HUDEP-2 (cell line): ENCODE data around the gene CNIH4.
"Not testable (repeated sequence)": the region's sequence is repeated elsewhere in the genome, so short reads cannot be mapped to it uniquely, and the experiment has no call there.

Source experiments
- DNase-seq, 76 experiments: peaks; one replicate each; lab custom pipeline; 2025; ENCODE audit not compliant: unreplicated experiment in 76 of 76; lab: John Stamatoyannopoulos, UW

CNIH4 gene

DNA sequence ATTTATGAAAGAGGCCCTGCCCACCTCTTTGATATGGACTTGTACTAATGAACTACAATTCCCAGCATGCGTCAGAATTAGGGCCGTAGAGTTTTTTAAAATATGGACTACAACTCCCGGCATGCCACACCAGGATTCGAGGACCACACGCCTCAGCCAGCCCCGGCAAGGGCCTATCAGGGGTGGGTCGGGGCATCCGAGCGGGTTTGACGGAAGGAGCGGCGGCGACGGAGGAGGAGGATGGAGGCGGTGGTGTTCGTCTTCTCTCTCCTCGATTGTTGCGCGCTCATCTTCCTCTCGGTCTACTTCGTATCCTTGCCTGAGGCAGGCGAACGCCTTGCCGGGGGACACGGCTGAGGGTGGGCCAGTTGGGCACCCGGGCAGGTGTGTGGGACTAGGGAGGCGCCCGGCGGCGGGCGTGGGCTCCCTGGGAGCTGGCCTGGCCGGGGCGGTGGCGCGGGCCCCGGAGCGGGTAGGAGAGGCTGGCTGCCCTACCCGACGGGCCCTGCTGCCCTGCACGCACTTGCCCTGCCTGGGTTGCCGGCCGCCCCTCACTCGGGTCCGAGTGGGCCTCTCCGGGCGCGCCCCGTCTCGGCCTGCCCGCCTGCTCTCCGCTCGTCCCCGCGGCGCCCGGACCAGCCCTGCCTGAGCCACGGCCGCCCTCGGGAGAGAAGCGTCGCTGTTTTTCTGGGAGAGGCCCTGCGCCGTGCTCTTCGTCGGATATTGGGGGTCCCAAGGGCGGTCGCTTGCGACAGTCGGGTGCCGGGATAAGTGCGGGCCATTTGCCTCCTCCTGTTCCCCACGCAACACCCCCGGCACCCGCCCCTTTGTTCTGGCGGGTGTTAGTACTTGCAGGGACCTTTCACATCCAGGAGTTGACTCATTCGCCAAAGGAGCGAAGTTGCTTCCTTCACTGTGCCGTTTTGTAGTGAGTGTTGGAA lies at the start of gene CNIH4:
TSS of gene CNIH4 (plus strand) at position 195 of the 941 bp plus-strand sequence. CDS start at position 241, 46 bp downstream.
- peak in 75 of 76 experiments; percentile 33 to 94 (median 80) for DNase-seq

DNA sequence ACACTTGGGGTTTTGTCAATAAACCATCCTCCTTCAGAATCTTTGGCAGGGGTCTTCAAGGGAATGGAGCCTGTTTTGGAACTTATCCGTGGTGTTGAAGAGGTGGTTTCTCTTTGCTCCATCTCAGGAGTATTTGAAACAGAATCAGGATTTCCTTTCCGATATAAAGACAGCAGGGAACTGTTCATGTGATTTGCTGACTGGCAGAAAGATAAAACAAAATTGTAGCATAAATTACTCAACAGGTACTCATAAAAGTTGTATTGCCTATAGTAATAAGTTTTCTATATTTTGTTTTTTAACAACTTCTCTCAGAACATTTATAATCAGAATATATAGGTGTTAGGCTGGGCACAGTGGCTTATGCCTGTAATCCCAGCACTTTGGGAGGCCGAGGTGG lies 48.6 kb upstream of the CNIH4 start:
- DNase-seq = no peak

DNA sequence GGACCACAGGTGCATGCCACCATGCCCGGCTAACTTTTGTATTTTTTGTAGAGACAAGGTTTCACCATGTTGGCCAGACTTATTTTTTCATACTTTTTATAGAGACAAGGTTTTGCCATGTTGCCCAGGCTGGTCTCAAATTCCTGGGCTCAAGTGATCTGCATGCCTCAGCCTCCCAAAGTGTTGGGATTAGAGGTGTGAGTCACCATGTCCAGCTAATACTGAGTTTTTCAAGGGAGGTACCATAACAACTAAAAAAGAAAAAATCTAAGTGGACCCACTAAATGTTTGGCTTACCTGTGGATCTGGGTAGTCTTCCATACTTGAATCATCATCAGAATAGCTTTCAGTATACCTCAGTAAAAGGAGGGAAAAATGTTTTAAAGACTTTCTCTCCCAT lies 45.2 kb upstream of the CNIH4 start:
- DNase-seq = not testable (repeated sequence)

GRCh38 chr1:224312025-224312424 lies 44.7 kb upstream of the CNIH4 start:
- DNase-seq = no peak

GRCh38 chr1:224317383-224318045 lies 39.2 kb upstream of the CNIH4 start:
- no peak for DNase-seq

DNA sequence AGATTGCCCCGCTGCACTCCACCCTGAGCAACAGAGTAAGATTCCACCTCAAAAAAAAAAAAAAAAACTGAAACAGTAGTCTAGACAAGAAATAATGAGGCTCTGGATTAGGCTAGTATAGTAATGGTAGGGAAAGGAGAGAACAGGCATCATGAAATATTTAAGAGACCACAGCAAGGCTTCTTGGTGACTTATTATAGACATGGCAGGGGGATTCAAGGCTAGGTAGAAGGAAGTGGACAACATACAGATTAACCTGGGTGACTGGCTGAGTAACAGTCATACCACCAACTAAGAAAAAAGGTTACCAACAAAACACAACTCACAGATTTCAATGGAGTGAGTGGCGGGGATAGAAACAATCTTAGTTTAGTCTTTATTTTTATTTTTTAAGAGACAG lies 35.0 kb upstream of the CNIH4 start:
- DNase-seq = no peak

- DNase-seq = peak in 1 of 76 experiments; percentile 2
These were observed 30.7 kb upstream of the CNIH4 start for GRCh38 chr1:224325959-224326358.

- no peak for DNase-seq
These were observed 28.0 kb upstream of the CNIH4 start for GRCh38 chr1:224328644-224329043.

DNA sequence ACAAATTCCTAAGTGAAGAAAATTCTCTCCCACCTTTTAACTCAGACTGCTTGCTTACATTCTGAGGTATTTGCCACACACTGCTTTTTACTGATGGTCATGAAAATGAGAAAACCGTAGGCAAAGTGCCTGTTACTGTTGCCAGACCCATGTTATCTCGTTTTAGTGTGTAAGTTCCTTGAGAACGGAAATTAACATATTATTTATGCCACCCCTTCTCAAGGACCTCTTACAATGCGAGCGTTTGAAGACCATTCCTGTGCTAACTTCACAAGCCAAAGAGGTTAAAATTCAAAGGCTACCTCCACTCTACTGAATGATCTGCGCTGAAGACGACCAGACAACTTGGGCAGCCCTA lies 27.2 kb upstream of the CNIH4 start:
- peak in 1 of 76 experiments; percentile 22 for DNase-seq

DNA sequence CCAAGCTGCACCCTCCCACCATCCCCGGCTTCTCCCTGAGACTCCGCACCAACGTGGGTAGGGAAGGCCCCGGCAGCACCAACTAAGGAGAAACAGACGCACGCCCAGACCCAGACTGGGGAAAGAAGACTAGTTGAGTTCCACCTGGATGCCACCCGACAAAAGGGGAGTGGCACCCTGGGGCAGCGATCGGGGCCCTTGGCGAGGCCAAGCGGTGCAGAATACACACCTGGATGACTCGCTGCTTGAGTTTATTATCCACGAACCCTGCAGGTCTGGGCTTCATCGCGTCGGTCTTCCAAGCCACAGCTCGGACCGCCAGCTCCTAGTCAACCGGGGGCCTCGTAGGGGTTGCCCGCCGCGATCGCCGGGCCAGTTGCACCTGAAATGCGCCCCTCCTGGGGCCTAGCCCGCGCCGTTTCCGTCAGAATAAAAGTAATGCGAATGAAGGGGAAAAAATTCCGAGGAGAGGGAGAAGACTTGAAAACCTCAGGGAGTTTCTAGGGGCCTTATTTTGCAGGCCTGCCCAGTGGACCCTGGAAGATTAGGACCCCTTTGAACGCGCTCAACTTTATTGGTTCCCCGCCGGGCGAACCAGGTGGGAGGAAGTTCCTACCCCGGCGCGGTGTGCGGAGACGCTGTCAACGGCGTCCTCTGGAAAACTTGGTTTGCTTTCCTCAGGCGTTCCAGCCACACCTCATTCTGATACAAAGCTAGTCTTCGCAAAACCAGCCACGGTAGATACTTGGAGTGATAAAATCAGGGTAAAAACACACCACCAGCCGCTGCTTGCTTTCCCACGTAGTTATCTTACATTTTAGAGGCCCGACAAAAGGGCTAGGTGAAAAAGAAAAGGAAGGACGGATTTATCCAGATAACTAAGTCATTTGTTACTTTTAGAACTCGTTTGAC lies 26.6 kb upstream of the CNIH4 start, which contains the start of gene NVL:
TSS of gene NVL (minus strand) at position 331 of the 912 bp plus-strand sequence. CDS start at position 286, 45 bp downstream.
- DNase-seq = peak in 75 of 76 experiments; percentile 13 to 97 (median 74)

DNA sequence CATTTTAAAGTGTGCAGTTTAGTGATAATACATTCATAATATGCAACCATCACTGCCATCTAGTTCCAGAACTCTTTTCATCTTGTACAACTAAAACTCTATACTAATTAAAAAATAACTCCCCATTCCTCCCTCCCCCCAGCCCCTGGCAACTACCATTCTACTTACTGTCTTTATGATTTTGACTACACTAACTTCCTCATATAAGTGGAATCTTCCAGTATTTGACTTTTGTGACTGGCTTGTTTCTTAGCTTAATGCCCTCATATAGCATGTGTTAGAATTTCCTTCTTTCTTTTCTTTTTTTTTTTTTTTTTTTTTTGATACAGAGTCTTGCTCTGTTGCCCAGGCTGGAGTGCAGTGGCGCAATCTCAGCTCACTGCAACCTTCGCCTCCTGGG lies 25.4 kb upstream of the CNIH4 start:
- no peak for DNase-seq

DNA sequence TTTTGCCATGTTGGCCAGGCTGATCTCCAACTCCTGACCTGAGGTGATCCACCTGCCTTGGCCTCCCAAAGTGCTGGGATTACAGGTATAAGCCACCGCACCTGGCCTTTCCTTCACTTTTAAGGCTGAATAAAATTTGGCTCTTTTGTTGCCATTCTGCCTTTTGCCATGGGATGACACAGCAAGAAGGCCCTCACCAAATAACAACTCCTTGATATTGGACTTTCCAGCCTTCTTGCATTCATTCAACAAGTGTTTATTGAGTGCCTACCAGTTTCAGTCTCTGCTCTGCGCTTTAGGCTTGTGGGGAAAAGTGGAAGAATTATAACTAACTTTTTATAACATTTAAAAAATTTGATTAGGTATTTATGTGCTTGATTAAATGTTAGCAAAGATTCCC lies 24.9 kb upstream of the CNIH4 start:
- DNase-seq = no peak

- DNase-seq = peak in 35 of 76 experiments; percentile 5 to 68 (median 41)
These were observed 23.3 kb upstream of the CNIH4 start for GRCh38 chr1:224333309-224333926.

- peak in 19 of 76 experiments; percentile 2 to 55 (median 20) for DNase-seq
These were observed 22.5 kb upstream of the CNIH4 start for GRCh38 chr1:224333939-224334786.

DNA sequence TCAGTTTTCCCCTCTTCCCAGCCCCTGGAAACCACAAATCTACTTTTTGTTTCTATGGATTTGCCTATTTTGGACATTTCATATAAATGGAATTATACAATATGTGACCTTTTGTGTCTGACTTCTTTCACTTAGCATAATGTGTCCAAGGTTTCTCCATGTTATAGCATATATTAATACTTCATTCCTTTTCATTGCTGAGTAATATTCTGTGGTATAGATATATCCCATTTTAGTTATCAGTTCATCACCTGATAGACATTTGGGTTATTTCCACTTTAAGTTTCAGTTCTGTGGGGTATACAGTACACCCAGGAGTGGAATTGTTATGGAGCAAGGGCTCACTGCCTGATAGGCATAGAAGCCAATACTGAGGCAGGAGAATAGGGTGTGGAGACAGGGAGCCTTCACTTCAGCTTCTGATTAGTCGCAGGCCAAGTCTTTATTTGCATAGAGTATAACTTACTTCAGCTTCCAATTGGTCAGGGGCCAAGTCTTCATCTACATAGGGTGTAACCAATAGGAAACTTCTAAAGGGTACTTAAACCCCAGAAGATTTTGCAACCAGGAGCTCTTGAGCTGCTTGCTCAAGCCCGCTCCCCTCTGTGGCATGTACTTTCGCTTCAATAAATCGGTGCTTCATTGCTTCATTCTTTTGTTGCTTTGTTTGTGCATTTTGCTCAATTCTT lies 18.4 kb upstream of the CNIH4 start:
- no peak for DNase-seq

DNA sequence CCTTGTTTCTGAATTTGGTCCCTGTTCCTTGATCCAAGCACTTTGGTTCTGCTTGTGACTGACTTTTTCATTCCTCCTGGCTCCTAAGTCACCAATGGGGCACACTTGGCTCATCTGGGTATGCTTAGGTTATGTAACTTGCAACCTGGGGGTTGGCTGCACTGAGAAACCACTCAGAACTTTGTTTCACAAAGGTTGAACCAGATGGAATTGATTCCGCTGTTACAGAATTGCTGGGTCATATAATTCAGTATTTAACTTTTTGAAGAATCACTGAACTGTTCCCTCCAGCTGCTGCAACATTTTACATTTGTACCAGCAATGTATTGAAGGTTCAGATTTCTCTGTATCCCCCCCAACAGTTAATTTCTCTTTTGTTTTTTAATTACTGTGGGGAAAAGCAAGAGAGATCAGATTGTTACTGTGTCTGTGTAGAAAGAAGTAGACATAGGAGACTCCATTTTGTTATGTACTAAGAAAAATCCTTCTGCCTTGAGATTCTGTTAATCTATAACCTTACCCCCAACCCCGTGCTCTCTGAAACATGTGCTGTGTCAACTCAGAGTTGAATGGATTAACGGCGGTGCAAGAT lies 17.1 kb upstream of the CNIH4 start:
- DNase-seq = no peak

GRCh38 chr1:224340453-224341384 lies 16.0 kb upstream of the CNIH4 start:
- DNase-seq = peak in 2 of 76 experiments; percentile 2 to 9
